Measurements from ENCODE around the gene TAF6.
A peak's percentile ranks its signal among the peaks of the same experiment; 100 is the strongest.

TAF6 gene

GRCh38 chr7:100156331-100157068 is 37.3 kb upstream of the TAF6 start:
- Histone ChIP-seq H3K9ac (ENCODE audit: low read length) (peak overlapping the region; percentile 92), H3K36me3 (ENCODE audit: low read length) (no peaks in the 10 kb centered on the region), H3K4me3 (ENCODE audit: insufficient read depth, low read length, poor library complexity, severe bottlenecking) (peak overlapping the region; percentile 95)

GRCh38 chr7:100155553-100156317 is 36.6 kb upstream of the TAF6 start:
- Histone ChIP-seq H3K27me3 (ENCODE audit: low read length) (no peaks in the 10 kb centered on the region), H3K9me2 (replicated peaks; ENCODE audit: insufficient read depth, low read length) (no peaks in the 10 kb centered on the region), H2AFZ (ENCODE audit: low read depth, low read length, severe bottlenecking) (no peak overlapping the region), H4K20me1 (ENCODE audit: low read depth, low read length) (no peaks in the 10 kb centered on the region), H3K9ac (ENCODE audit: low read length) (no peak overlapping the region), H3F3A (ENCODE audit: insufficient read depth) (peaks cover 48% of the 10 kb centered on the region), H3K27ac (ENCODE audit: low read depth, low read length) (peak overlapping the region; percentile 70), H3K36me3 (ENCODE audit: low read length) (no peaks in the 10 kb centered on the region), H3K4me3 (ENCODE audit: insufficient read depth, low read length, poor library complexity, severe bottlenecking) (no peak overlapping the region), H3K4me2 (ENCODE audit: low read depth, low read length, poor library complexity, severe bottlenecking) (no peak overlapping the region), H3K9me3 (ENCODE audit: insufficient read depth, low read length) (no peaks in the 10 kb centered on the region), H3K79me2 (ENCODE audit: insufficient read depth, low read length) (peaks cover 15% of the 10 kb centered on the region)
- TF ChIP-seq EZH2phosphoT487 (conservative IDR thresholded peaks at IDR 0.05; ENCODE audit: low read length) (no peak), CTCF (IDR thresholded peaks at IDR 0.05; ENCODE audit: insufficient read depth, low read length, poor library complexity, severe bottlenecking) (no peak)

More at GRCh38 chr7:100156331-100157068, 37.3 kb upstream of the TAF6 start:
- H4K20me1 ChIP-seq (ENCODE audit: low read depth, low read length) = no peaks in the 10 kb centered on the region
- H3K9me2 ChIP-seq (replicated peaks; ENCODE audit: insufficient read depth, low read length) = no peaks in the 10 kb centered on the region
- H3K27ac ChIP-seq (ENCODE audit: low read depth, low read length) = peak overlapping the region; percentile 70
- no peaks in the 10 kb centered on the region for H3K27me3 ChIP-seq (ENCODE audit: low read length)
- H3F3A ChIP-seq (ENCODE audit: insufficient read depth) = peaks cover 48% of the 10 kb centered on the region
- peaks cover 13% of the 10 kb centered on the region for H3K79me2 ChIP-seq (ENCODE audit: insufficient read depth, low read length)
- H2AFZ ChIP-seq (ENCODE audit: low read depth, low read length, severe bottlenecking) = no peak overlapping the region
- TF ChIP-seq CTCF (IDR thresholded peaks at IDR 0.05; ENCODE audit: insufficient read depth, low read length, poor library complexity, severe bottlenecking) = no peak
- peak overlapping the region; percentile 89 for H3K4me2 ChIP-seq (ENCODE audit: low read depth, low read length, poor library complexity, severe bottlenecking)
- H3K9me3 ChIP-seq (ENCODE audit: insufficient read depth, low read length) = no peaks in the 10 kb centered on the region

GRCh38 chr7:100154651-100155491 is 35.7 kb upstream of the TAF6 start:
- H3K36me3 ChIP-seq (ENCODE audit: low read length) = no peaks in the 10 kb centered on the region
- H3K79me2 ChIP-seq (ENCODE audit: insufficient read depth, low read length) = peaks cover 23% of the 10 kb centered on the region
- no peaks in the 10 kb centered on the region for H3K9me3 ChIP-seq (ENCODE audit: insufficient read depth, low read length)
- no peaks in the 10 kb centered on the region for H3K27me3 ChIP-seq (ENCODE audit: low read length)
- peaks cover 53% of the 10 kb centered on the region for H3F3A ChIP-seq (ENCODE audit: insufficient read depth)
- no peak overlapping the region for H2AFZ ChIP-seq (ENCODE audit: low read depth, low read length, severe bottlenecking)
- H4K20me1 ChIP-seq (ENCODE audit: low read depth, low read length) = no peaks in the 10 kb centered on the region
- H3K9me2 ChIP-seq (replicated peaks; ENCODE audit: insufficient read depth, low read length) = no peaks in the 10 kb centered on the region
- no peak overlapping the region for H3K9ac ChIP-seq (ENCODE audit: low read length)
- H3K4me3 ChIP-seq (ENCODE audit: insufficient read depth, low read length, poor library complexity, severe bottlenecking) = no peak overlapping the region
- TF ChIP-seq CTCF (IDR thresholded peaks at IDR 0.05; ENCODE audit: insufficient read depth, low read length, poor library complexity, severe bottlenecking) (no peak), EZH2phosphoT487 (conservative IDR thresholded peaks at IDR 0.05; ENCODE audit: low read length) (no peak)
- no peak overlapping the region for H3K4me2 ChIP-seq (ENCODE audit: low read depth, low read length, poor library complexity, severe bottlenecking)
- H3K27ac ChIP-seq (ENCODE audit: low read depth, low read length) = no peak overlapping the region
